NCI-H526 (cell line): Measurements from ENCODE around the gene WDR11.
"Not testable (repeated sequence)": the region's sequence is repeated elsewhere in the genome, so short reads cannot be mapped to it uniquely, and the experiment has no call there.

Experiments used
- DNase-seq, 2 experiments: peaks; one replicate each; lab custom pipeline; 2025; lab: John Stamatoyannopoulos, UW

WDR11 gene

GRCh38 chr10:120841522-120842189 lies 9.5 kb upstream of the WDR11 start:
- DNase-seq = no peak

- DNase-seq = no peak
Measured at GRCh38 chr10:120854388-120854787, 3.2 kb downstream of the WDR11 start.

GRCh38 chr10:120861178-120861855 lies 10.2 kb downstream of the WDR11 start:
- DNase-seq = no peak

GRCh38 chr10:120873741-120874140 lies 22.6 kb downstream of the WDR11 start:
- no peak for DNase-seq

- DNase-seq = no peak
Measured at GRCh38 chr10:120883071-120883470, 31.9 kb downstream of the WDR11 start.

DNA sequence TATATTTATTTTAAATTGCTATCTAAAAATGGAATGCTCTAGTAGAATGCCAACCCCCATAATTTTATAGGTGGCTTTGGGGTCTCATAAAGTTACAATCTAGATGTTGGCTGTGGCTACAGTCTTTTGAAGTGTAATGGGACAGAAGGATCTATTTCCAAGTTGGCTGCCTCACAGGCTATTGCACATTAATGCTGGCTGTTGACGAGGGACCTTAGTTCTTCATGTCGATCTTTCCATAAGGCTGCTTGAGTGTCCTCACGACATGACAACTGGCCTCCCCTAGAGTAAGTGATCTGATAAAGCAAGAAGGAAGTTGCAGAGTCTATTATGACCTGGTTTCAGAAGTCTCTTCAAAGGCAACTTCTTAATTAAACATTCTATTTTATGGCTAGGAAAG lies 36.3 kb downstream of the WDR11 start:
- no peak for DNase-seq

DNA sequence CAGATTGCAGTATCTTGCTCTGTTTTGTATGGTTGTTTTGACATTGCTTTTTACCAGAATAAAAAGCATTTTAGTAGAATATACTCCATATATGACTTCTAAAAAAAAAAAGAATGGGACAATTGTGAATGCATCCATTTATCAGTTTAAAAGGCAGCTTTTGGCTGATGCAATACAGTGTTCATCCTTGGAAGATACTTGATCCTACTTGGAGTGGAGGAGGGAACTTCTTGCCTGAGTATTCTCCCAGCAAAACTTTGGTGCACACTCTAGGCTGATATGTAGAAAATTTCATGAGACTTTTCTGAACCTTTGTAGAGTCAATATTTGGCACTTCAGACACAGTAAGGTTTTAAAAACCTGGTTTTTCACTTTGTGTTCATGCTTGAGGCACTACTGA lies 40.2 kb downstream of the WDR11 start:
- no peak for DNase-seq

DNA sequence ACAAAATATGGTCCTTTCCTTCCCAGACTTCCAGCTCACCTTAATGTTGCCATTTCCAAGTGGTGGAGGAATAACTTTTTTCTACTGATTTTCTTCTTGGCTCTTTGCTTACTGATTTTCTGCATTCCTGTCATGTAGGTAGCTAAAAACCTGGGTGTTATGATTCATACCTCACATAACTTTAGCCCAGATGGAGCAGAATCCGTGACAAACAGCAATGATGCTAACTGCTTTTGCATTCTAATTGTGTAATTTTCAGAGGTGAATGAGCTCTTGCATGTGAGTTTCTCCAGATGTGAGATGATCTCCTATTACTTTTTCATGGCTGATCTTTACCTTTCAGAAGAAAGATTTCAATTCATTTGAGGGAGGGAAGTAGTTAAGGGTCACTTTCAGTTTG lies 43.4 kb downstream of the WDR11 start:
- DNase-seq = no peak

- DNase-seq = no peak
Measured at GRCh38 chr10:120897343-120897742, 46.2 kb downstream of the WDR11 start.

GRCh38 chr10:120905268-120905667 lies 54.1 kb downstream of the WDR11 start:
- no peak for DNase-seq

GRCh38 chr10:120917521-120918250 lies 66.5 kb downstream of the WDR11 start:
- no peak for DNase-seq

DNA sequence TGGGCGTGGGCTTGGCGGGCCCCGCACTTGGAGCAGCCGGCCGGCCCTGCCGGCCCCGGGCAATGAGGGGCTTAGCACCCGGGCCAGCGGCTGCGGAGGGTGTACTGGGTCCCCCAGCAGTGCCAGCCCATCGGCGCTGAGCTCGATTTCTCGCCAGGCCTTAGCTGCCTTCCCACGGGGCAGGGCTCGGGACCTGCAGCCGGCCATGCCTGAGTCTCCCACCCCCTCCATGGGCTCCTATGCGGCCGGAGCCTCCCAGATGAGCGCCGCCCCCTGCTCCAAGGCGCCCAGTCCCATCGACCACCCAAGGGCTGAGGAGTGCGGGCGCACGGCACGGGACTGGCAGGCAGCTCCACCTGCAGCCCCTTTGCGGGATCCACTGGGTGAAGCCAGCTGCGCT lies 72.7 kb downstream of the WDR11 start:
- DNase-seq = not testable (repeated sequence)

- no peak for DNase-seq
Measured at GRCh38 chr10:120926611-120927010, 75.4 kb downstream of the WDR11 start.

DNA sequence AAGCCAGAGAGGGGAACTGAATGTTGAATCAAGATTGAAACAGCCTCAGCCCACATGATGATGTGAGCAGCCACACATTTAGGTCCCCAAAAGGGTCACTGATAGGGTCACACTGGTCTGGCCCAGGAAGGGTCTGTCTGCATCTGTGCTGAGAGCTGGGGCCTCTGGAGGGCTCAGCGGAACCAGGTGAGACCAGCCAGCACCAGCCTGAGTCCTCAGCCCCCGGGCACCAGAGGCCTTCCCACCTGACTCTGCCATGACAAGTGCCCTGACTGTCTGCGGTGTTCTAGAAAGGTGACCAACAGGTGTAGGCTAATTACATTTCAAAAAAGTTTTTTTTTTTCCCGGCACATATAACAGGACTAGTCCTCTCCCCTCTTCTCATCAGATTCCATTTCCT lies 76.2 kb downstream of the WDR11 start:
- no peak for DNase-seq

GRCh38 chr10:120929166-120929565 lies 78.0 kb downstream of the WDR11 start:
- no peak for DNase-seq

- DNase-seq = no peak
Measured at GRCh38 chr10:120931423-120931822, 80.3 kb downstream of the WDR11 start.

DNA sequence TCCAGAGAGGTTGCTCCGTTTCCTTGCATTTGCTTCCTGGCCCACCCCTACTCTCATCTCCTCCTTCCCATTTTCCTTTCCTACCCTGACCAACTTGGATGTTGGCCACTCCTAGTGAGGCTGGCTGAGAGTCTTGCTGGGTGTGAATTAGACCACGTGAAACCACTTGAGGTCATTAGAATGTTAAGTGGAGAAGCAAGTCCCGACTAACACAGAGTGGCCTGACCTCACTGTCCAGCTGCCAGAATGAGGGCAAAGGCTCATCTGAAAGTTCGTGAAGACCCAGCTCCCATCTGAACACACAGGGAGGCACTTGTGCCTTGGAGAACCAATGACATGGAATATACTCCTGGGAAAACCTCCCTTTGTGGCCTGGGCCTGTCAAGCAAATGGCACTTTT lies 80.8 kb downstream of the WDR11 start:
- no peak for DNase-seq

GRCh38 chr10:120938822-120939221 lies 87.7 kb downstream of the WDR11 start:
- no peak for DNase-seq

DNA sequence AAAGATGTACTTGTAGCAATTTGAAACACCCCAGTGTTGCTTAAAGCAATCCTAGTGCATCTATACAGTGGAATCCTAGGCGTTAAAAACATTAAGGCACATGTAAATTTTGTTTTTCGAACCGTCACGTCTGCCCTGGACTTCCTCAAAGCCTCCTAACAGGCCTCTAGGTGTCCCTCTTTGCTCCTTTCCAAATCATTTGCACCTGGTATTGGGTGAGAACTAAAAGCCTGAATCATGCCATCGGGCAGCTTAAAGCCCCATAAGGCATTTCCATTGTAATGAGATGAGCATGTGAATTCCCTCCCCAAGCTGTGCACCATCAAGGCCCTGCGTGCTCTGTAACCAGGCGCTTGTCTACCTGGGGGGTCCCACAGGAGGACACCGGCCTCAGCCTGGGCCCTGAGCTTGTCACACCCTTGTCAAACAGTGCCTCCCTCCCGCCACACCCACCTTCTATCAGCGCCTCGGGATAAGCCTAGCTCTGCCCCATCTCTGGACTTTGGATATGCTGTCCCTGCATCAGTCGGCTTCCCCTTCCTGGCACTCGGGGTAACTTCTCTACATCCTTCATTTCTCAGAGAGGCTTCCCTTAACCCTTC lies 89.2 kb downstream of the WDR11 start:
- peak; percentile 3 to 53 for DNase-seq

- DNase-seq = no peak
Measured at GRCh38 chr10:120941501-120941900, 90.3 kb downstream of the WDR11 start.

- peak; percentile 21 to 70 for DNase-seq
Measured at GRCh38 chr10:120942806-120943413, 91.7 kb downstream of the WDR11 start.

DNA sequence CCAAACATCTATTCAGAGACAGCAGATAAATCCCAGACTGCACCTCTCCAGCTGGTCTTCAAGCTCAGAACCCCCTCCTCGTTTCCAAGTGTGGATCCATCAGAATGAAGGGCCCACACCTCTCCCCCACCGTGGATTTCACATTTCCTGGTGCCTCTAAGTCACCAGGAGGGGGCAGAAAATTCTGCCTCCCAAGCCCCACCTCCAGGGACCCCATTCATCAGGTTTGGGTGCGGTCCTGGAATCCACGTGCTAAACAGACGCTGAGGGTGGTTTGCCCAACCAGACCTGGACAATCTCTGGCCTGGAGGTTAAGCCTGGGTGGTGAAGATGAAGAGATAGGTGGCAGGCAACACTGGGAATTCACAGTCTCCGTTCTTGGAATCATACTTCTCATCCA lies 92.4 kb downstream of the WDR11 start:
- no peak for DNase-seq
